Adrenal gland (tissue), 5 donors: ENCODE results near the gene ASTL.

Experiments
- CTCF ChIP-seq, 6 experiments: fragments of 450-650 bp in 4 of 6; fragments of 200-600 bp in 2 of 6; sonication (generic) in 1 of 6; IDR thresholded peaks; 1 replicate in 5 of 6; 2 replicates in 1 of 6; pipeline versions ENCODE4 v1.5.1 to v1.8.0; 2016 to 2021; ENCODE audit warnings: antibody characterized with exemption in 6 of 6, mild to moderate bottlenecking in 2 of 6, moderate library complexity in 1 of 6
- POLR2A ChIP-seq, 2 donors: fragments of 450-650 bp; IDR thresholded peaks; one replicate each; pipeline ENCODE4 v1.6.1; 2017; ENCODE audit warnings: antibody characterized with exemption in 2 of 2, mild to moderate bottlenecking in 2 of 2, moderate library complexity in 1 of 2
- donor health status: DM: no; HTN: no; CAD: no.

- TF ChIP-seq CTCF (IDR thresholded peaks at IDR 0.05), result no peak
- no peak for TF ChIP-seq POLR2A (IDR thresholded peaks at IDR 0.05)
These were observed 2.1 kb downstream of the ASTL start for GRCh38 chr2:96136129-96136720.
